Heart left ventricle (tissue), 13 donors: Measurements from ENCODE around the gene PCBP1.

Source experiments
- POLR2A ChIP-seq, 2 donors: fragments of 450-650 bp; IDR thresholded peaks; one replicate each; pipeline ENCODE4 v1.6.1; 2017; ENCODE audit warnings: antibody characterized with exemption in 2 of 2, mild to moderate bottlenecking in 2 of 2, moderate library complexity in 2 of 2
- TF ChIP-seq, protein P1 (sequence below), 12 donors: fragments of 200-600 bp; sonication (generic) in 4 of 12; IDR thresholded peaks; one replicate each; pipeline versions ENCODE4 v1.5.0 to v1.8.0; 2018 to 2022; ENCODE audit warnings: antibody characterized with exemption in 12 of 12, mild to moderate bottlenecking in 5 of 12
- donor health status: ischemic (EF 13 %, LVEDD 7.1; RV severe dilation, severe dysfunction).
- donor health status: DM: no; HTN: yes; CAD: no.
- donor health status: DM: no; HTN: no; CAD: no.
- donor health status: ischemic (EF 25% LVEDD 6.9; RV normal size, moderate dysfunction).
- donor health status: ischemic (EF 25% LVEDD 5.7; RV mildly dilated, moderate dysfunction).
- donor health status: ischemic (EF 35%, LVEDD 5.7; RV mildly dilated, moderate dysfunction).
- donor health status: nonischemic (EF 11% LVEDD 7.7; RV severe dilation, severe dysfunction).
- donor health status: DM: yes; HTN: yes; CAD: no.
- donor health status: PGD.
- donor health status: ischemic (EF 29% LVEDD 5.4; RV normal size, mild dysfunction).
- donor health status: nonischemic (EF 23%, LVEDD 6.1; RV moderate dilation, normal function).

DNA sequence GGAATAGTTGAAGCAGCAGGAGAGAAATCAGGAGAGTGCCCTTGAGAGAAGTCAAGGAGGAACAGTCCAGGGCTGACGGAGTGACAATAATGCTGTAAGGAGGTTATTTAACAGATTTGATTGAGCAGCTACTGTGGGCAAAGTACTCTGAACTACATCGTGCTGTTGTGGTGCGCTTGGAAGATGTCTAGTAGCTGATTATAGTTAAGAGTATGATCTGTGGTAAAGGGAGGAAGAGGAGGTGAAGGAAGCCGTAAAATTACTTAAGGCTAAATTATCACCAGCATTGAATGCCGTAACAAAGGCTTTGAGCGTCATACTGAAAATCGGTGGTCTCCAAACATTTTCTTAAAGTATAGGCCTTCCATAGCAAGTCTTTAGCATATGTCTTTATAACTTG is 4.5 kb downstream of the PCBP1 start:
- no peak for TF ChIP-seq POLR2A (IDR thresholded peaks at IDR 0.05)
- TF ChIP-seq, protein P1, sequence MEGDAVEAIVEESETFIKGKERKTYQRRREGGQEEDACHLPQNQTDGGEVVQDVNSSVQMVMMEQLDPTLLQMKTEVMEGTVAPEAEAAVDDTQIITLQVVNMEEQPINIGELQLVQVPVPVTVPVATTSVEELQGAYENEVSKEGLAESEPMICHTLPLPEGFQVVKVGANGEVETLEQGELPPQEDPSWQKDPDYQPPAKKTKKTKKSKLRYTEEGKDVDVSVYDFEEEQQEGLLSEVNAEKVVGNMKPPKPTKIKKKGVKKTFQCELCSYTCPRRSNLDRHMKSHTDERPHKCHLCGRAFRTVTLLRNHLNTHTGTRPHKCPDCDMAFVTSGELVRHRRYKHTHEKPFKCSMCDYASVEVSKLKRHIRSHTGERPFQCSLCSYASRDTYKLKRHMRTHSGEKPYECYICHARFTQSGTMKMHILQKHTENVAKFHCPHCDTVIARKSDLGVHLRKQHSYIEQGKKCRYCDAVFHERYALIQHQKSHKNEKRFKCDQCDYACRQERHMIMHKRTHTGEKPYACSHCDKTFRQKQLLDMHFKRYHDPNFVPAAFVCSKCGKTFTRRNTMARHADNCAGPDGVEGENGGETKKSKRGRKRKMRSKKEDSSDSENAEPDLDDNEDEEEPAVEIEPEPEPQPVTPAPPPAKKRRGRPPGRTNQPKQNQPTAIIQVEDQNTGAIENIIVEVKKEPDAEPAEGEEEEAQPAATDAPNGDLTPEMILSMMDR (IDR thresholded peaks at IDR 0.05), result no peak
